GM18502 (cell line): ENCODE measurements around the gene RAPH1.
"Not testable (repeated sequence)": the region's sequence is repeated elsewhere in the genome, so short reads cannot be mapped to it uniquely, and the experiment has no call there.

Experiments
- ATAC-seq: cut with Tn5 transposase; IDR thresholded peaks from one replicate; pipeline ENCODE4 v1.9.1; 2021; ENCODE audit warnings: mild to moderate bottlenecking; ENCODE audit not compliant: unreplicated experiment, poor library complexity

RAPH1 gene

DNA sequence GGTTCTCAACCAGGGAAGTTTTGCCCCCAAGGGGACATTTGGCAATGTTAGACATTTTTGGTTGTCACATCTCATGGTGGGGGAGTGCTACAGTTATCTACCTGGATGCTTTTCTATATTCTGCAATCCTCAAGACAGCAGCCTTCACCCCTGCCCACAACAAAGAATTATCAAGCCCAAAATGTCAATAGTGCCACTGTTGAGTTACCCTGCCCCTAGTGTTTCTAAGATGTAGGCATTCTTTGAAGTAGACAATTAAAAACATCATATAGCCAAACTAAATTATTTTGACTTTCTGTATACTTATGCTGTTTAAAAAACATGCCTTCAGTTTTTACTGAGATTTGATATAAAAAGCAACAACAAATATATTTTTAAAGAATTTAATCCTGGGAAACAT is 158.9 kb downstream of the RAPH1 start:
- ATAC-seq, result no peak

DNA sequence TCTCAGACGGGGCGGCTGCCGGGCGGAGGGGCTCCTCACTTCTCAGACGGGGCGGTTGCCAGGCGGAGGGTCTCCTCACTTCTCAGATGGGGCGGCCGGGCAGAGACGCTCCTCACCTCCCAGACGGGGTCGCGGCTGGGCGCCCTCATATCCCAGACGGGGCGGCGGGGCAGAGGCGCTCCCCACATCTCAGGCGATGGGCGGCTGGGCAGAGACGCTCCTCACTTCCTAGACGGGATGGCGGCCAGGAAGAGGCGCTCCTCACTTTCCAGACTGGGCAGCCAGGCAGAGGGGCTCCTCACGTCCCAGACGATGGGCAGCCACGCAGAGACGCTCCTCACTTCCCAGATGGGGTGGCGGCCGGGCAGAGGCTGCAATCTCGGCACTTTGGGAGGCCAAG is 162.4 kb downstream of the RAPH1 start:
- not testable (repeated sequence) for ATAC-seq

DNA sequence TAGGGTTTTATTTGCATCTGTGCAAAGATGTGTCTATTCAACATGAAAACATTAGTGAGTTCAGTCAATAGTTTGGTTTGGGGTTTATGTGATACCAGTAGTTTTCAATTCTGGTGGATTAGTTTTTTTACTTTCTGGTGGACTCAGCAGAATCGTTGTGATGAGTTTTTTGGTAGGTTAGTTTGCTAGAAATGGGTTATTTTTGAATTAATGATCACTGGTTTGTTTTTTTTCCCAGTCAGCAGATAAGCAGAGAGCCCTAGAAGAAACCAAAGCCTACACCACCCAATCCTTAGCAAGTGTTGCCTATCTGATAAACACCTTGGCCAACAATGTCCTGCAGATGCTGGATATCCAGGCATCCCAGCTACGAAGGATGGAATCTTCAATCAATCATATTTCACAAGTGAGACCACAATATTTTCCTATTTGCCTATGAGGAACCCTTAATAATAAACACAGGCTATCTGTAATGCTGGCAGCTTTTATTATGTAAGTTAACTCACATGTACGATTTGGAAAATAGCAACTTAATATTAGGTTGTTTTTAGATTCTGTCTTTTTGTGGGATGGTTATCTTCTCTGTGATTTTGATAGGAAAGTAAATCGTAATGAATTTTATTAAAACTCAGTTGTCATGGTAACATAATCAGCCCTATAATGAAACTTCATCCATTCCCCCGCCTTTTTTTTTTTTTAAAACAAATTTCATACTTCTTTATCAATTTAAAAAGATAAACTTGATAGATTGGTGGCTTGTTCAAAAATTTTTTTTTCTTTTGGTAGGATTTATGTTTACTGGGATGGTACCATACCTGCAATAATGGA is 168.2 kb downstream of the RAPH1 start:
- no peak for ATAC-seq

DNA sequence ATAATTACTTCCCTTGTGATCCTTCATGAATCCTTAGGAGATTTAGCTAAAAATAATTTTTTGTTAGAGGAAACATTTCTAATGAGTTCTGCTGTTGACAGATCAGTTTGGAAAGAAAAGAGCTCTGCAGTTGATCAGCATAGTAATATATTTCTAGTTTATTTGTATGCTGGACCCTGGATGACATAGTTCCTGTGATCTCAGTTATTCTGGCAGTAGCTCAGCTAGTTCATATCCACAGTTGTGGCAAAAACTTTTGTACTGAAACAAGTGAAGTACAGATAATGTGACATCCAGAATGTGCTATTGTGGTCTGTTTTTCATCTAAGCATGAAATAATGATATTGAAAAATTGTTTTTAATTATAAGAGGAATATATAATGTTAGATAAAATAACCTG is 173.2 kb downstream of the RAPH1 start:
- ATAC-seq, result no peak

DNA sequence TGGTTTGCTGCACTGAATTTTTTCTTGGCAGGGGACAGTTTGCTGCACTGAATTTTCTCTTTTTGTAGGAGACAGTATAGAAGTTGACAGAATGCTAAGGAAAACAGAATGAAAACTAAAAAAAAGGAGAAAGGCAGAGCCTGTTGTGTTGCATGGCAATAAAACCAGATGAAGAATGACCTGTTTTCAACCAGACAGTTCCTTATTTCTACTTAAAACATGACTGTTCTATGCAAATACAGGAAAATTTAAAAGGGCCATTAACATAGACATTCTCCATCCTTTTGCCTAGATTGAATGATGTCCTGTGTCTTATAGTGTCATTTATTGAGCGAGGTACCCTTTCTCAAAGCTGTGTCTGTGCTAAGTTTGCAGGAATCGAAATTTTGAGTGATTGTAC is 173.6 kb downstream of the RAPH1 start:
- no peak for ATAC-seq

DNA sequence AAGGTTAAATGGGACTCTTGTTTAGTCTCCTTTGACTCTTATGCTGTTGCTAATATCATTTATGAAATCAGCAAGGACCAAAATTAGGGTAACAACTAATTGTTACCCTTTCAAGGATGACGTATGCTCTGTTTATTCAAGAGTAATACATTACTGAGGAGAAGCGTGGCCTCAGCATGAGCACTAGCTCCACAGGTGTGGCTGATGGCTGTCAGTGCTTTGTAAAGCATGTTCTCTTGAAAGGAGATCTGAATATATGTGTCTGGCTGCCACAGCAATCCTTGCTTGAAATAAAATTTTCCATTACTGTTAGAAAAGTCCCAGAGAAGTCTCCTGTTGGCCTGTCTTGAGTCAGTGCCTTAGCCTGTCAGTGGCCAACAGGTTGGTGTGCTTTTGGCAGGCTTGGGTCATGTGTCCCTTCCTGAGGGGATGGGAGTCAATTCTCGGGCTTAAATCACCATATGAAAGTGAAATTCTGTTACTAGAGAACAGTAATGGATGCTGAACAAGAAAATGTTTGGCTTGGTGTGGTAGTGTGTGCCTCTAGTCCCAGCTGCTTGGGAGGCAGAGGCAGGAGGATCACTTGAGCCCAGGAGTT is 174.2 kb downstream of the RAPH1 start:
- ATAC-seq, result no peak

DNA sequence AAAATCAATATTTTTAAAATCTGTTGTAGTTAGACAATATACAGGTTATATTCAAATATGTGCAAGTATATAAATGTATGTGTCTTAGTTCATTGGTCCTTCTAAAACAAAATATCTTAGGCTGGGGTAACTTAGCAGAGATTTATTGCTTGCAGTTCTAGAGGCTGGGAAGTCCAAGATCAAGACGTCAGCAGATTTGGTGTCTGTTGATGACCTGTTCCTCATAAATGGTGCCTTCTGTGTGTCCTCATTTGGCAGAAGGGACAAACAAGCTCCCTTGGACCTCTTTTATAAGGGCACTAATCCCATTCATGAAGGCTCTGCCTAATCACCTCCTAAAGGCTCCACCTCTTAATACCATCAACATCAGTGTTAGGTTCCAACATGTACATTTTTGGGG is 175.7 kb downstream of the RAPH1 start:
- no peak for ATAC-seq

DNA sequence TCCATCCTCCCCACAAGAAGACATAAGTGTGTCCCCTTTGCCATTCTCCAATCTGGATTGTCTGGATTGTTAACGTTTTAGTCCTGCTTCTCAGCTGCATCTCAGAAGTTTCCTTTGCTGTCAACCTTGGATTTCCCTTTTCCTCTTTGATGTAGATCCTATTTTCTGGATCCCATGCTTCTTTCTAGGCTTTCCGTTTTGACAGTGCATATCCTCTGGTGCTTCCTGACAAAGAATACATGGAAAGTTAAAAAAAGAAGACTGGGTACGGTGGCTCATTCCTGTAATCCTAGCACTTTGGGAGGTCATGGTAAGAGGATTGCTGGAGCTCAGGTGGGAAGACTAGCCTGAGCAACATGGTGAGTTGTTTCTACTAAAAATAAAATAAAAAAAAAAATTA is 180.1 kb downstream of the RAPH1 start:
- ATAC-seq, result no peak

DNA sequence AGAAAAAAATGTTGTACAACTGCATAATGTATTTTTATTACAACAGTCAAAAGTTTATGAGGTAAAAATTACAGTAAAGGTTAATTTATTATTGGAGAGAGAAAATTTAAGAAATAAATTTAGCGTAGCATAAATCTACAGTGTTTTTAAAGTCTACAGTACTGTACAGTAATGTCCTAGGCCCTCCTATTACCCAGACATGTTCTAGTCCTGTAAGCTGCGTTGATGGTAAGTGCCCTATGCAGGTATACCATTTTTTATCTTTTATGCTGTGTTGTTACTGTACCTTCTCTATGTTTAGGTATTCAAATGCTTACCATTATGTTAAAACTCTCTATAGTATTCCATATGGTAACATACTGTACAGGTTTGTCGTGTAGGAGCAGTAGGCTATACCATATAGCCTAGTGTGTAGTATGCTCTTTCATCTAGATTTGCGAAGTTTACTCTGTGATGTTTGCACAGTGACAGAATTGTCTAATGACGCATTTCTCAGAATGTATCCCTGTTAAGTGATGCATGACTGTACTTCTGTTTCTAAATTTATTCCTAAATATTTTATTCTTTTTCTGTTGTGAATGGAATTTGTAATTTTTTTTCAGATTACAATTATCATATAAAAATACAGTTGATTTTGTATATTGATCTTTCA is 182.4 kb downstream of the RAPH1 start:
- ATAC-seq, result no peak

DNA sequence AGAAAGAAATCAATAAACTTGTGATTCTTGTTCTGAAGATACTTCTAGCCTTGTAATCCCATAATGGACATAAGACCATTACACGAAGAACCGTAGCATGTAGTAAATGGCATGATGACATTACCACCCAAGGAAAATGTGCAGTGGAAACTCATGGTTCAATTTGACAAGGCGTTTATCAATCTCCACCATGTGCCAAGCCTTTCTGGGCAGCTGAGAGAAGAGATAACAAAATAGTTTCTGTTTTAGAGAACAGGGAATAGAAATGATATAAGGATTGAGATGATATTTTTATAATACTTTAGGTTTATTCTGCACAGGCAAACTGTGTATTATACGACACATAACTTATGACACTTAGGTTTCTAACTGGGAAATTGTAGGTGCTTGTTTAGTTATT is 187.7 kb downstream of the RAPH1 start:
- ATAC-seq, result no peak

DNA sequence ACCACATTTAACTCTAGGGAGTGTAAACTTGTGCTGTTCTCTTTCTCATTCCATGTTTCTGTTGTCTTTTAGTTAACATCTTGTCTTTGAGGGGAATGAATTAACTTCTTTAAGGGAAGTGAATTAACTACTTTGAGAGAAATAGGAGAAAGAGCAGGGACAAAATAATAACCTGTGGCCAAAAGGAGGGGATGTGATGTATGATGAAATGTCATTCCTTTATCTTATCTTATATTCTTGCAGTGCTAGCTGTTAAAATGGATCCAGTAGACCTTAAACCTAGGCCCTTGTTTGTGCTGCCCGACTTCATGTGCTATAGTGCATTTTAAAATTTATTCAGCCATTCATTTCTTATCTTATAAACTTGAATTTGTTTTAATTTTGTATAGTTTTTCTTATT is 188.5 kb downstream of the RAPH1 start:
- ATAC-seq, result no peak

DNA sequence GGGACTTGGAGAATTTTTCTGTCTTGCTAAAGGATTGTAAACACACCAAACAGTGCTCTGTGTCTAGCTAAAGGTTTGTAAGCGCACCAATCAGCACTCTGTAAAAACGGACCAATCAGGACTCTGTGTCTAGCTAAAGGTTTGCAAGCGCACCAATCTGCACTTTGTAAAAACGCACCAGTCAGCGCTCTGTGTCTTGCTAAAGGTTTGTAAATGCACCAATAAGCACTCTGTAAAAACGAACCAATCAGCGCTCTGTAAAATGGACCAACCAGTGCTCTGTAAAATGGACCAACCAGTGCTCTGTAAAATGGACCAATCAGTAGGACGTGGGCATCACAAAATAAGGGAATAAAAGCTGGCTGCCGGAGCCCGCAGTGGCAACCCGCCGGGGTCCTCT is 190.4 kb downstream of the RAPH1 start:
- no peak for ATAC-seq
